Endodermal cell (in vitro differentiated cells): ENCODE measurements around the gene OXTR. TPM values are rescaled to one million over a fixed set of nuclear protein-coding genes. Genes with fewer than 3 reads are reported as not detected.

ENCODE experiments used
- DNase-seq: peaks from one replicate; pipeline ENCODE4 v3.0.0-alpha.2; 2017
- H3K27ac ChIP-seq: 2 replicates; pipeline ENCODE4 v1.5.1; 2013; ENCODE audit warnings: mild to moderate bottlenecking, low read depth, low read length, moderate library complexity
- H3K27me3 ChIP-seq: 2 replicates; pipeline ENCODE4 v1.6.1; 2013; ENCODE audit warnings: mild to moderate bottlenecking, low read length, moderate library complexity; ENCODE audit not compliant: insufficient read depth, control insufficient read depth, poor library complexity, severe bottlenecking
- H3K36me3 ChIP-seq: 2 replicates; pipeline ENCODE4 v1.7.0; 2013; ENCODE audit warnings: mild to moderate bottlenecking, low read length, moderate library complexity; ENCODE audit not compliant: control insufficient read depth, insufficient read depth
- H3K4me1 ChIP-seq: one replicate; pipeline ENCODE4 v1.7.0; 2013; ENCODE audit warnings: low read length; ENCODE audit not compliant: control insufficient read depth, insufficient read depth
- H3K4me3 ChIP-seq: 2 replicates; pipeline ENCODE4 v1.5.1; 2013; ENCODE audit warnings: mild to moderate bottlenecking, low read length, moderate library complexity
- H3K9ac ChIP-seq: 2 replicates; pipeline ENCODE4 v1.6.1; 2013; ENCODE audit warnings: mild to moderate bottlenecking, low read length, moderate library complexity; ENCODE audit not compliant: poor library complexity, severe bottlenecking; ENCODE audit errors: extremely low read depth
- H3K9me3 ChIP-seq: 2 replicates; pipeline ENCODE4 v1.6.1; 2013; ENCODE audit warnings: mild to moderate bottlenecking, low read length, moderate library complexity; ENCODE audit not compliant: control insufficient read depth
- H3K27ac Mint-ChIP-seq: 2 replicates; pipeline ENCODE4 v1.8.0; 2020; ENCODE audit warnings: mixed read lengths
- H3K27me3 Mint-ChIP-seq: 2 replicates; pipeline ENCODE4 v1.8.0; 2021; ENCODE audit warnings: mild to moderate bottlenecking, mixed read lengths; ENCODE audit not compliant: insufficient read depth
- H3K36me3 Mint-ChIP-seq: 2 replicates; pipeline ENCODE4 v1.8.0; 2020; ENCODE audit warnings: low read depth, mixed read lengths
- H3K4me1 Mint-ChIP-seq: 2 replicates; pipeline ENCODE4 v1.8.0; 2020; ENCODE audit warnings: mixed read lengths
- H3K4me3 Mint-ChIP-seq: 2 replicates; pipeline ENCODE4 v1.8.0; 2020; ENCODE audit warnings: mild to moderate bottlenecking, moderate library complexity, mixed read lengths
- H3K9me3 Mint-ChIP-seq: 2 replicates; pipeline ENCODE4 v1.8.0; 2020; ENCODE audit warnings: mild to moderate bottlenecking, mixed read lengths
- WGBS, 2 experiments: methylation state at CpG; one replicate each; pipeline versions ENCODE4 v1.1.5 to v1.1.7; 2013; ENCODE audit warnings: missing lambda C conversion rate in 2 of 2, mixed read lengths in 1 of 2; ENCODE audit not compliant: insufficient coverage in 1 of 2, insufficient read length in 1 of 2; 5-methylcytosine and 5-hydroxymethylcytosine counted together
- total RNA-seq, 2 donors: library from RNA; stranded (reverse); fragmentation: NEBNext Ultra II Directional in 1 of 2; extraction: Animal tissue kit (Norgen Biotek cat#: 25700) in 1 of 2; gene quantifications; 2 replicates in 1 of 2; 3 replicates in 1 of 2; pipeline ENCODE4 v1.2.1, GENCODE V29; 2021
- TF ChIP-seq, protein P1 (sequence below): fragments of 200-600 bp; sonication (generic); conservative IDR thresholded peaks from 2 replicates; pipeline ENCODE4 v1.5.0; 2021; ENCODE audit warnings: antibody characterized with exemption, mild to moderate bottlenecking

Gene OXTR
- total RNA-seq, 2 donors from 2014 or later = 10.6 to 13.1 TPM

- Histone ChIP-seq H3K4me1 (peaks cover 4% of the 10 kb centered on the region), H3K27me3 (no peaks in the 10 kb centered on the region), H3K9me3 (no peaks in the 10 kb centered on the region), H3K36me3 (no peaks in the 10 kb centered on the region), H3K27ac (no peak overlapping the region), H3K4me3 (no peak overlapping the region), H3K9ac (no peak overlapping the region)
- H3K27me3 Mint-ChIP-seq = peaks cover 7% of the 10 kb centered on the region
- no peak overlapping the region for H3K27ac Mint-ChIP-seq
- no peaks in the 10 kb centered on the region for H3K36me3 Mint-ChIP-seq
- 95 to 100% methylated on average over 2 to 4 of the region's 4 CpGs for WGBS, 2 experiments
- H3K4me3 Mint-ChIP-seq = no peak overlapping the region
- H3K9me3 Mint-ChIP-seq = no peaks in the 10 kb centered on the region
- TF ChIP-seq, protein P1, sequence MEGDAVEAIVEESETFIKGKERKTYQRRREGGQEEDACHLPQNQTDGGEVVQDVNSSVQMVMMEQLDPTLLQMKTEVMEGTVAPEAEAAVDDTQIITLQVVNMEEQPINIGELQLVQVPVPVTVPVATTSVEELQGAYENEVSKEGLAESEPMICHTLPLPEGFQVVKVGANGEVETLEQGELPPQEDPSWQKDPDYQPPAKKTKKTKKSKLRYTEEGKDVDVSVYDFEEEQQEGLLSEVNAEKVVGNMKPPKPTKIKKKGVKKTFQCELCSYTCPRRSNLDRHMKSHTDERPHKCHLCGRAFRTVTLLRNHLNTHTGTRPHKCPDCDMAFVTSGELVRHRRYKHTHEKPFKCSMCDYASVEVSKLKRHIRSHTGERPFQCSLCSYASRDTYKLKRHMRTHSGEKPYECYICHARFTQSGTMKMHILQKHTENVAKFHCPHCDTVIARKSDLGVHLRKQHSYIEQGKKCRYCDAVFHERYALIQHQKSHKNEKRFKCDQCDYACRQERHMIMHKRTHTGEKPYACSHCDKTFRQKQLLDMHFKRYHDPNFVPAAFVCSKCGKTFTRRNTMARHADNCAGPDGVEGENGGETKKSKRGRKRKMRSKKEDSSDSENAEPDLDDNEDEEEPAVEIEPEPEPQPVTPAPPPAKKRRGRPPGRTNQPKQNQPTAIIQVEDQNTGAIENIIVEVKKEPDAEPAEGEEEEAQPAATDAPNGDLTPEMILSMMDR = no peak
- peaks cover 14% of the 10 kb centered on the region for H3K4me1 Mint-ChIP-seq
- DNase-seq = no peak
Measured at GRCh38 chr3:8737301-8737700, 32.1 kb downstream of the OXTR start.

GRCh38 chr3:8736436-8736835, 33.0 kb downstream of the OXTR start:
- 89 to 90% methylated on average over 9 to 11 of the region's 11 CpGs for WGBS, 2 experiments
- H3K27ac ChIP-seq = no peak overlapping the region
- H3K4me1 ChIP-seq = peaks cover 4% of the 10 kb centered on the region
- Mint-ChIP-seq H3K27me3 (peaks cover 7% of the 10 kb centered on the region), H3K9me3 (no peaks in the 10 kb centered on the region), H3K36me3 (no peaks in the 10 kb centered on the region), H3K27ac (no peak overlapping the region), H3K4me3 (no peak overlapping the region), H3K4me1 (peaks cover 10% of the 10 kb centered on the region)
- no peaks in the 10 kb centered on the region for H3K9me3 ChIP-seq
- H3K36me3 ChIP-seq = no peaks in the 10 kb centered on the region
- no peaks in the 10 kb centered on the region for H3K27me3 ChIP-seq
- no peak for DNase-seq
- no peak overlapping the region for H3K9ac ChIP-seq
- H3K4me3 ChIP-seq = no peak overlapping the region
- TF ChIP-seq, protein P1 = no peak

DNA sequence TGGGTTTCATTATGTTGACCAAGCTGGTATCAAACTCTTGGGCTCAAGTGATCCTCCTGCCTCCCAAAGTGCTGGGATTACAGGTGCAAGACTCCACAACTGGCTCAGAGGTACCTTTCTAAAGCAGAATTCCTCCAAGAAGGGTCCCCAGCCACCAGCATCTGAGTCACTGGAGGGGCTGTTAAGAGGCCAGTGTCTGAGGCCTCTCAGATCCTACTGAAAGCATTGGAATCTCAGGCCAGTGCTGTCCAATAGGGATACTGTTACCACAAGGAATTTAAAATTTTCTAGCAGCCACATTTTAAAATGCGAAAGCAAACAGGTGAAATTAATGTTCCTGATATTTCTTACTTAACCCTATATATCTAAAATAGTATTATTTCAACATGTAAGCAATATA, 34.5 kb downstream of the OXTR start:
- Histone ChIP-seq H3K4me1 (no peaks in the 10 kb centered on the region), H3K4me3 (no peak overlapping the region), H3K27me3 (no peaks in the 10 kb centered on the region), H3K9me3 (no peaks in the 10 kb centered on the region), H3K27ac (no peak overlapping the region), H3K36me3 (no peaks in the 10 kb centered on the region), H3K9ac (no peak overlapping the region)
- no peaks in the 10 kb centered on the region for H3K36me3 Mint-ChIP-seq
- 91% methylated on average over 1 of the region's 1 CpG; no CpG with 5 or more reads in 1 of the 2 experiments for WGBS, 2 experiments
- peaks cover 7% of the 10 kb centered on the region for H3K4me1 Mint-ChIP-seq
- no peak overlapping the region for H3K27ac Mint-ChIP-seq
- peaks cover 7% of the 10 kb centered on the region for H3K27me3 Mint-ChIP-seq
- no peaks in the 10 kb centered on the region for H3K9me3 Mint-ChIP-seq
- H3K4me3 Mint-ChIP-seq = no peak overlapping the region
- no peak for DNase-seq
- TF ChIP-seq, protein P1 = no peak
